DOHH2 (cell line): ENCODE measurements around the gene MCAT.

ENCODE experiments used
- H3F3A ChIP-seq: fragments of 200-600 bp; sonication (generic), shearing (Covaris generic); 2 replicates; pipeline ENCODE4 v1.6.0; 2016; ENCODE audit warnings: antibody characterized with exemption, mild to moderate bottlenecking; ENCODE audit not compliant: control insufficient read depth, insufficient read depth
- H3K27ac ChIP-seq: fragments of 200-600 bp; sonication (generic); 2 replicates; pipeline ENCODE4 v1.5.1; 2014; ENCODE audit warnings: low read depth, mild to moderate bottlenecking, low read length, moderate library complexity
- H3K27me3 ChIP-seq: fragments of 200-600 bp; sonication (generic); 2 replicates; pipeline ENCODE4 v1.6.1; 2014; ENCODE audit warnings: mild to moderate bottlenecking, low read length, mixed read lengths; ENCODE audit not compliant: control insufficient read depth
- H3K36me3 ChIP-seq: fragments of 200-600 bp; sonication (generic); 2 replicates; pipeline ENCODE4 v1.6.1; 2014; ENCODE audit warnings: mild to moderate bottlenecking, low read length, moderate library complexity, mixed read lengths; ENCODE audit not compliant: control insufficient read depth
- H3K4me1 ChIP-seq: fragments of 200-600 bp; sonication (generic); 2 replicates; pipeline ENCODE4 v1.6.1; 2014; ENCODE audit warnings: mild to moderate bottlenecking, low read length, mixed read lengths; ENCODE audit not compliant: control insufficient read depth
- H3K4me2 ChIP-seq: fragments of 200-600 bp; sonication (generic); 2 replicates; pipeline ENCODE4 v1.6.0; 2014; ENCODE audit warnings: mild to moderate bottlenecking, low read length, moderate library complexity
- H3K4me3 ChIP-seq: fragments of 200-600 bp; sonication (generic); 2 replicates; pipeline ENCODE4 v1.5.1; 2014; ENCODE audit warnings: mild to moderate bottlenecking, low read length, mixed read lengths
- H3K79me2 ChIP-seq: fragments of 200-600 bp; sonication (generic); 2 replicates; pipeline ENCODE4 v1.6.1; 2014; ENCODE audit warnings: mild to moderate bottlenecking, low read length, mixed read lengths; ENCODE audit not compliant: control insufficient read depth
- H3K9me2 ChIP-seq: fragments of 200-600 bp; sonication (generic); replicated peaks from 2 replicates; pipeline ENCODE4 v1.6.1; 2014; ENCODE audit warnings: mild to moderate bottlenecking, low read length, mixed read lengths; ENCODE audit not compliant: control insufficient read depth
- H3K9me3 ChIP-seq: fragments of 200-600 bp; sonication (generic); 2 replicates; pipeline ENCODE4 v1.6.1; 2014; ENCODE audit warnings: antibody characterized with exemption, low read length, mixed read lengths; ENCODE audit not compliant: control insufficient read depth, insufficient read depth
- H4K20me1 ChIP-seq: fragments of 200-600 bp; sonication (generic); 2 replicates; pipeline ENCODE4 v1.6.0; 2014; ENCODE audit warnings: low read depth, mild to moderate bottlenecking, antibody characterized with exemption, low read length, moderate library complexity; ENCODE audit not compliant: control insufficient read depth, insufficient read depth
- CTCF ChIP-seq: fragments of 200-600 bp; sonication (generic); IDR thresholded peaks from one replicate; pipeline ENCODE4 v1.5.1; 2014; ENCODE audit warnings: antibody characterized with exemption, mild to moderate bottlenecking, low read depth, low read length; ENCODE audit not compliant: poor library complexity, severe bottlenecking
- EZH2phosphoT487 ChIP-seq: fragments of 200-600 bp; sonication (generic); IDR thresholded peaks from 2 replicates; pipeline ENCODE4 v1.6.1; 2017; ENCODE audit warnings: borderline replicate concordance, mild to moderate bottlenecking, antibody characterized with exemption, low read length, moderate library complexity, mixed read lengths

MCAT gene

GRCh38 chr22:43158778-43159483 is 15.7 kb upstream of the MCAT start:
- no peak overlapping the region for H3K27ac ChIP-seq
- no peaks in the 10 kb centered on the region; the same call in 1 of the 2 replicates for H3F3A ChIP-seq
- H3K4me2 ChIP-seq = no peak overlapping the region
- H3K9me2 ChIP-seq = no peaks in the 10 kb centered on the region
- no peak overlapping the region for H3K4me3 ChIP-seq
- H3K36me3 ChIP-seq = no peaks in the 10 kb centered on the region
- H3K4me1 ChIP-seq = peaks cover 8% of the 10 kb centered on the region
- H4K20me1 ChIP-seq = no peaks in the 10 kb centered on the region
- H3K79me2 ChIP-seq = no peaks in the 10 kb centered on the region
- peaks cover 7% of the 10 kb centered on the region for H3K27me3 ChIP-seq
- no peaks in the 10 kb centered on the region for H3K9me3 ChIP-seq
- TF ChIP-seq EZH2phosphoT487 = no peak
- no peak for TF ChIP-seq CTCF

- no peak overlapping the region for H3K4me2 ChIP-seq
- H3K4me1 ChIP-seq = peaks cover 9% of the 10 kb centered on the region
- no peaks in the 10 kb centered on the region for H3K36me3 ChIP-seq
- H3K9me3 ChIP-seq = no peaks in the 10 kb centered on the region
- no peaks in the 10 kb centered on the region; the same call in 1 of the 2 replicates for H3F3A ChIP-seq
- no peaks in the 10 kb centered on the region for H4K20me1 ChIP-seq
- H3K9me2 ChIP-seq = no peaks in the 10 kb centered on the region
- H3K27ac ChIP-seq = no peak overlapping the region
- H3K4me3 ChIP-seq = no peak overlapping the region
- TF ChIP-seq CTCF (no peak), EZH2phosphoT487 (no peak)
- H3K27me3 ChIP-seq = no peaks in the 10 kb centered on the region
- no peaks in the 10 kb centered on the region for H3K79me2 ChIP-seq
Observed at GRCh38 chr22:43157874-43158546, 14.8 kb upstream of the MCAT start.

- H3K27ac ChIP-seq = no peak overlapping the region
- H3K4me1 ChIP-seq = peaks cover 25% of the 10 kb centered on the region
- H3K4me3 ChIP-seq = no peak overlapping the region
- H3K9me3 ChIP-seq = no peaks in the 10 kb centered on the region
- no peaks in the 10 kb centered on the region; the same call in 1 of the 2 replicates for H3F3A ChIP-seq
- no peaks in the 10 kb centered on the region for H3K36me3 ChIP-seq
- no peaks in the 10 kb centered on the region for H3K9me2 ChIP-seq
- peaks cover 14% of the 10 kb centered on the region for H3K27me3 ChIP-seq
- no peak overlapping the region for H3K4me2 ChIP-seq
- H3K79me2 ChIP-seq = no peaks in the 10 kb centered on the region
- H4K20me1 ChIP-seq = no peaks in the 10 kb centered on the region
- TF ChIP-seq CTCF = no peak
- no peak for TF ChIP-seq EZH2phosphoT487
Observed at GRCh38 chr22:43156413-43156812, 13.2 kb upstream of the MCAT start.
